Neuronal stem cell (in vitro differentiated cells): ENCODE data around the gene HOXB7.

Experiments used
- DNase-seq: peaks from one replicate; pipeline ENCODE4 v3.0.0-alpha.2; 2013; ENCODE audit warnings: low spot score
- H2AFZ ChIP-seq: one replicate; pipeline ENCODE4 v1.6.1; 2013; ENCODE audit warnings: mild to moderate bottlenecking, low read length, inconsistent platforms
- H2AK5ac ChIP-seq: 2 replicates; pipeline ENCODE4 v1.6.1; 2013; ENCODE audit warnings: low read depth, mild to moderate bottlenecking, inconsistent platforms, low read length, moderate library complexity, mixed read lengths
- H2BK120ac ChIP-seq: 2 replicates; pipeline ENCODE4 v1.6.1; 2013; ENCODE audit warnings: low read depth, mild to moderate bottlenecking, inconsistent platforms, low read length, moderate library complexity, mixed read lengths
- H2BK12ac ChIP-seq: one replicate; pipeline ENCODE4 v1.6.1; 2013; ENCODE audit warnings: low read length, inconsistent platforms
- H2BK15ac ChIP-seq: 2 replicates; pipeline ENCODE4 v1.6.1; 2013; ENCODE audit warnings: mild to moderate bottlenecking, low read length, inconsistent platforms, mixed read lengths
- H2BK5ac ChIP-seq: one replicate; pipeline ENCODE4 v1.6.1; 2013; ENCODE audit warnings: inconsistent platforms, mild to moderate bottlenecking, low read length, moderate library complexity
- H3K14ac ChIP-seq: one replicate; pipeline ENCODE4 v1.6.1; 2013; ENCODE audit warnings: low read length, inconsistent platforms
- H3K18ac ChIP-seq: 2 replicates; pipeline ENCODE4 v1.6.1; 2013; ENCODE audit warnings: low read length, inconsistent platforms
- H3K23ac ChIP-seq: 2 replicates; pipeline ENCODE4 v1.6.1; 2013; ENCODE audit warnings: low read depth, mild to moderate bottlenecking, mixed read lengths, low read length, inconsistent platforms; ENCODE audit not compliant: poor library complexity
- H3K27ac ChIP-seq: replicated peaks from 3 replicates; pipeline ENCODE4 v1.5.1; 2013; ENCODE audit warnings: low read length, inconsistent platforms
- H3K27me3 ChIP-seq, 3 experiments: 2 replicates each; pipeline ENCODE4 v1.6.1; 2013; ENCODE audit warnings: low read length in 3 of 3, mild to moderate bottlenecking in 2 of 3, inconsistent platforms in 1 of 3, low read depth in 1 of 3, mixed read lengths in 1 of 3, moderate library complexity in 1 of 3; ENCODE audit not compliant: control insufficient read depth in 3 of 3, insufficient read depth in 3 of 3
- H3K36me3 ChIP-seq, 2 donors: replicated peaks in 1 of 2; 2 replicates each; pipeline ENCODE4 v1.6.1; 2013; ENCODE audit warnings: low read length in 2 of 2; ENCODE audit not compliant: control insufficient read depth in 2 of 2, insufficient read depth in 2 of 2
- H3K4ac ChIP-seq: 2 replicates; pipeline ENCODE4 v1.6.1; 2013; ENCODE audit warnings: inconsistent platforms, mild to moderate bottlenecking, low read length, moderate library complexity
- H3K4me1 ChIP-seq, 2 donors: 1 replicate in 1 of 2; 2 replicates in 1 of 2; pipeline ENCODE4 v1.6.1; 2013; ENCODE audit warnings: low read length in 2 of 2, low read depth in 1 of 2; ENCODE audit not compliant: control insufficient read depth in 2 of 2, insufficient read depth in 1 of 2
- H3K4me2 ChIP-seq: one replicate; pipeline ENCODE4 v1.6.1; 2013; ENCODE audit warnings: mild to moderate bottlenecking, low read length, inconsistent platforms; ENCODE audit not compliant: insufficient read depth, poor library complexity, severe bottlenecking
- H3K4me3 ChIP-seq, 2 donors: 2 replicates each; pipeline ENCODE4 v1.5.1; 2013; ENCODE audit warnings: low read length in 2 of 2, mild to moderate bottlenecking in 2 of 2, inconsistent platforms in 1 of 2, moderate library complexity in 1 of 2
- H3K79me1 ChIP-seq: one replicate; pipeline ENCODE4 v1.6.1; 2013; ENCODE audit warnings: low read depth, mild to moderate bottlenecking, inconsistent platforms, low read length, moderate library complexity
- H3K9ac ChIP-seq: one replicate; pipeline ENCODE4 v1.6.1; 2013; ENCODE audit warnings: mild to moderate bottlenecking, low read depth, low read length, inconsistent platforms; ENCODE audit not compliant: poor library complexity
- H3K9me3 ChIP-seq, 2 donors: replicated peaks in 1 of 2; 2 replicates each; pipeline versions ENCODE3 to v1.6.1; 2013; ENCODE audit warnings: low read length in 2 of 2, mild to moderate bottlenecking in 2 of 2, inconsistent platforms in 1 of 2, low read depth in 1 of 2, mixed read lengths in 1 of 2, moderate library complexity in 1 of 2; ENCODE audit not compliant: control insufficient read depth in 2 of 2, insufficient read depth in 1 of 2
- H4K8ac ChIP-seq: one replicate; pipeline ENCODE4 v1.6.1; 2013; ENCODE audit warnings: low read depth, mild to moderate bottlenecking, inconsistent platforms, low read length, moderate library complexity
- H4K91ac ChIP-seq: one replicate; pipeline ENCODE4 v1.6.1; 2013; ENCODE audit warnings: low read length, low read depth, mild to moderate bottlenecking, inconsistent platforms; ENCODE audit not compliant: poor library complexity
- WGBS, 2 donors: extraction: QIAGEN DNeasy Blood & Tissue Kit; methylation state at CpG; one replicate each; pipeline ENCODE4 v1.1.7; 2013; ENCODE audit warnings: missing lambda C conversion rate in 2 of 2, mixed read lengths in 1 of 2; ENCODE audit not compliant: insufficient read length in 2 of 2, insufficient replicate concordance in 1 of 2; ENCODE audit errors: extremely low coverage in 2 of 2; 5-methylcytosine and 5-hydroxymethylcytosine counted together

Gene HOXB7

DNA sequence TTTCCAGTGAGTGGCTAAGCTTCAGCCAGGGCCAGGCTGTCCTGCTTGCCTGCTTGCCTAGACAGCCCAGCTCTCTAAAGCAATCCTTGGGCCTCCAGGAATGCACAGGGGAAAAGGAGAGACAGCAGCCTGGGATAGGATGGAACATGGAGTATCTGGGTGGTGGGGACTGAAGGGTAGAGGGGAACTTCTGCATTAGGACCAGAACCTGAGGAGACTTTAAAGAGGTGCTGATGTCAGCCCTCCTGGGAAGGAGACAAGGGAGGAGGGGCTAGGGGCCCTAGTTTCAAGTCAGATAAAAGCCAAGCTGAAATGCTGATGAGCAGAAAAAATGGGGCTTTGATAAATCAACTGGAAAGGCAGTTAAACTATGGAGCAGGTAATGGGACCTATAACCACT, 1.8 kb downstream of the HOXB7 start:
- no peaks in the 10 kb centered on the region for H3K79me1 ChIP-seq
- H2BK15ac ChIP-seq, result no peak overlapping the region
- no peak overlapping the region for H2AFZ ChIP-seq
- H3K18ac ChIP-seq, result no peak overlapping the region
- H2AK5ac ChIP-seq, result no peak overlapping the region
- peaks cover 74 to 98% (median 97%) of the 10 kb centered on the region in 3 experiments for H3K27me3 ChIP-seq
- H2BK5ac ChIP-seq, result no peak overlapping the region
- H3K36me3 ChIP-seq, result no peaks in the 10 kb centered on the region
- no peak overlapping the region for H3K9ac ChIP-seq
- DNase-seq, result no peak
- no peak overlapping the region for H3K23ac ChIP-seq
- H3K4me3 ChIP-seq, result no peak overlapping the region
- no peak overlapping the region for H3K14ac ChIP-seq
- H3K9me3 ChIP-seq, result peaks cover 8 to 14% of the 10 kb centered on the region in 2 donors
- no peak overlapping the region for H2BK12ac ChIP-seq
- no peak overlapping the region for H3K27ac ChIP-seq
- no peak overlapping the region for H3K4me2 ChIP-seq
- H2BK120ac ChIP-seq, result no peak overlapping the region
- H3K4me1 ChIP-seq, result peaks cover 0 to 3% of the 10 kb centered on the region in 2 donors
- H4K91ac ChIP-seq, result no peak overlapping the region
- H4K8ac ChIP-seq, result no peak overlapping the region
- no peak overlapping the region for H3K4ac ChIP-seq

DNA sequence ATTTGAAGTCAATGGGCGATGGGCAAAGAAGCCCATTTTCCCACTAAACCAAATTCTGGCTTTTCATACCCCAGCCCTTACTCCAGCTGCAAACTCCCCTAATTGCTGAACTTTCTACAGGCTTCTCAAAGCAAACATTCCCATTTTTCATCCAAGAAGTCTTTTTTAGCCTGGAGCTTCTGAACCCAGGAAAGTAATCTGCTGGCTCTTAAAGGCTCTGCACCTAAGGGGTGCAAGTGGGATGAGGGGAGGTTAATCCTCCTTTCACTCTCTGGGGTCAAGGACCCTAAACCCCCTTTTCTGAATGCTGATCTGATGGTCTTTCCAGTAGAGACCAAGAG, 2.4 kb downstream of the HOXB7 start:
- Histone ChIP-seq H3K9me3 (peaks cover 8 to 15% of the 10 kb centered on the region in 2 donors), H3K18ac (no peak overlapping the region), H3K4me3 (no peak overlapping the region), H3K4me2 (no peak overlapping the region), H3K23ac (no peak overlapping the region), H2AFZ (no peak overlapping the region), H3K36me3 (no peaks in the 10 kb centered on the region), H3K4ac (no peak overlapping the region), H3K14ac (no peak overlapping the region), H4K8ac (no peak overlapping the region), H3K27me3 (peaks cover 73 to 98% (median 97%) of the 10 kb centered on the region in 3 experiments), H3K79me1 (no peaks in the 10 kb centered on the region), H2BK15ac (no peak overlapping the region), H3K9ac (no peak overlapping the region), H4K91ac (no peak overlapping the region), H3K27ac (no peak overlapping the region), H2BK12ac (no peak overlapping the region), H3K4me1 (peaks cover 0 to 3% of the 10 kb centered on the region in 2 donors), H2BK120ac (no peak overlapping the region), H2AK5ac (no peak overlapping the region), H2BK5ac (no peak overlapping the region)
- no CpG with 5 or more reads among the region's 1 CpG for WGBS, 2 donors
- DNase-seq, result no peak

DNA sequence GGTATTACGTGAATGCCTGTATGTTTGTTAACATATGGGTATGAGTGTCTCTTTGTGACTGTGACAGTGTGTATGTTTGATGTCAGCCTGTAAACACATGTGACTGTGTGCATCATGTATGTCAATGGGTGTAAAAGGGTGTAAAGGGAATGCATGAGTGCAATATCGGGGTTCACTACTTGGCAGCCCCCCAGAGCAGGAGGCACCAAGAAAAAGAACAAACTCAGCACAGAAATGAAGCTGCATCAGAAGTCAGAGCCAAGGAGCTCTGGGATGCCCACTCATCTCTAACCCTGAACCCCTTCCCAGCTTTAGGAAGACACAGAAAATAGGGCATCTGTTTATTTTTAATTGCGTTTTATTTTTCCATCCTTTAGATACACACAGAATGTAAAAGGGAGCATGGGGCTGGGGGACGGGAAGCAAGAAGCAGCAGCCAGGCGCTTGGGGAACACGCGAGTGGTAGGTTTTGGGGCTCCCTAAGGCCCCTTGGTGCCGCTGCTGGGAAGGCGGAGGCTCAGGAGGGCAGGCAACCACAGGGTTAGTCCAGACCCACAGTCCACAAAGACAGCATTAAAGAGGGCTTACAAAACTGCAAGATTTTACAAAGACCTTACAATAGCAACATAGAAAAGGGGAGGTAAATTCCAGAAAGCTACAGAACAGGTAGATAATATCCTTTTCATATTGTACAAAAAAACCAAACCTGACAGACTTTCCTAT, 3.8 kb downstream of the HOXB7 start:
- Histone ChIP-seq H3K79me1 (no peaks in the 10 kb centered on the region), H2BK12ac (no peak overlapping the region), H3K4me1 (no peaks in the 10 kb centered on the region), H3K4ac (no peak overlapping the region), H3K36me3 (no peaks in the 10 kb centered on the region), H2BK5ac (no peak overlapping the region), H2BK15ac (no peak overlapping the region), H4K91ac (no peak overlapping the region), H3K14ac (no peak overlapping the region), H2AFZ (no peak overlapping the region), H2BK120ac (no peak overlapping the region), H3K18ac (no peak overlapping the region), H3K4me3 (no peak overlapping the region), H3K4me2 (no peak overlapping the region), H3K9me3 (peaks cover 8 to 16% of the 10 kb centered on the region in 2 donors), H3K27ac (no peak overlapping the region), H2AK5ac (no peak overlapping the region), H3K23ac (no peak overlapping the region), H3K27me3 (peaks cover 69 to 99% (median 97%) of the 10 kb centered on the region in 3 experiments), H3K9ac (no peak overlapping the region), H4K8ac (no peak overlapping the region)
- no CpG with 5 or more reads among the region's 9 CpGs for WGBS, 2 donors
- DNase-seq, result no peak

DNA sequence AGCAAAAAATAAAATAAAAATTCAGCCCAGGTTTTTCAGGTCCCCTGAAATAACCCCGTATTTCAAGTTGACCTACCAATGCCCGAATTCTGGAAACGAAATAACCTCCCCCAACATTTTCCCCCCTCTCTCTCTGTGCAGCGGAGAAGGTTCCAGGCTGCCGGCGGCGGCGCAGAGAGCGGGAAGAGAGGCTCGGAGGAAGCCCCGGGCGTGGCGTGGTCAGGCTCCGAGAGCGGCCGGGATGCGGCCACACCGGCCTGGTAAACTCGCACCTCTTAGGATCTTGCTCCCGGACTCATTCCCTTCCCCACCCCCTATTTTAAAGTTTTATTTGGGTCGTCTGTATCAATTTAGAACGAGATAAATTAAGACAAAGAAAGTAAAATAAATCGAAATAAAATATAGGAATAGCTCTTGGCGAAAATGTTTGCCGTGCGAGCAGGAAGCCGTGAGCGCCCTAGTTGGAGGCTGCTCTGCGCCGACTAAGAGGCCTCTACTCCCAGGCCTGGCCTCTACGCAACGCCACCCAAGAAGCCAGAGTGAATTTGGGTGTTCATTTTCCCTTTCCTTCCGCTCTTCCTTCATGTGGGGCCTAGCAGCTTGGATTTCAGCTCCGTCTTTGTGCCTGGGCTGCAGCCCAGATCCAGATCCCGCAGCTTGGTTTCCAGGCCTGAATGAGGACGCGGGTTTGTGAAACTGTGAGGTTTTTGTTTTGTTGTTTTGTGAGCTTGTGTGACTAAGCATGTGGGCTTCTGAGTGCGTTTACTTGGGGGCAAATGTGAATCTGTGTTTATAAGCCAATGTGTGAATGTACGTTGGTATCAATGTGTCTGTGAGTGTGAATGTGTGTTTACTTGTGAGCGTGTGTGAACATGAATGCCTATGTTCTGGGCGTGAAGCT, 4.6 kb downstream of the HOXB7 start:
- H3K27ac ChIP-seq, result no peak overlapping the region
- no peaks in the 10 kb centered on the region for H3K36me3 ChIP-seq
- no peak overlapping the region for H2BK5ac ChIP-seq

More for the DNA sequence above, 4.6 kb downstream of the HOXB7 start:
- H2BK12ac ChIP-seq, result no peak overlapping the region
- no peak overlapping the region for H3K18ac ChIP-seq
- no peak overlapping the region for H3K4me3 ChIP-seq
- no peaks in the 10 kb centered on the region for H3K4me1 ChIP-seq
- H2BK15ac ChIP-seq, result no peak overlapping the region
- DNase-seq, result no peak
- peaks cover 70 to 99% (median 97%) of the 10 kb centered on the region in 3 experiments for H3K27me3 ChIP-seq
- peaks cover 8 to 14% of the 10 kb centered on the region in 2 donors for H3K9me3 ChIP-seq
- no peak overlapping the region for H4K91ac ChIP-seq
- no CpG with 5 or more reads among the region's 41 CpGs for WGBS, 2 donors
- H3K9ac ChIP-seq, result no peak overlapping the region
- H3K4me2 ChIP-seq, result no peak overlapping the region
- no peak overlapping the region for H3K4ac ChIP-seq
- H2BK120ac ChIP-seq, result no peak overlapping the region
- no peak overlapping the region for H3K23ac ChIP-seq
- H2AK5ac ChIP-seq, result no peak overlapping the region
- no peaks in the 10 kb centered on the region for H3K79me1 ChIP-seq
- H3K14ac ChIP-seq, result no peak overlapping the region
- H4K8ac ChIP-seq, result no peak overlapping the region
- no peak overlapping the region for H2AFZ ChIP-seq
